H9 (cell line): ENCODE results near the gene PCDHGA9. TPM values are rescaled to one million over a fixed set of nuclear protein-coding genes. Genes with fewer than 3 reads are reported as not detected.

Experiments used
- DNase-seq: peaks from one replicate; pipeline ENCODE4 v3.0.0-alpha.2; 2017
- H2AFZ ChIP-seq: one replicate; pipeline ENCODE4 v1.6.1; 2013; ENCODE audit warnings: mild to moderate bottlenecking, low read length, control low read depth, moderate library complexity
- H2AK5ac ChIP-seq: 2 replicates; pipeline ENCODE4 v1.6.1; 2013; ENCODE audit warnings: low read length, control low read depth, mixed read lengths; ENCODE audit not compliant: insufficient read length
- H2BK120ac ChIP-seq: one replicate; pipeline ENCODE4 v1.6.1; 2013; ENCODE audit warnings: low read depth, mild to moderate bottlenecking, low read length, control low read depth, inconsistent platforms; ENCODE audit not compliant: poor library complexity, severe bottlenecking
- H2BK12ac ChIP-seq: 2 replicates; pipeline ENCODE4 v1.6.1; 2013; ENCODE audit warnings: low read length, control low read depth, mixed read lengths, low read depth; ENCODE audit not compliant: insufficient read length
- H2BK15ac ChIP-seq: 2 replicates; pipeline ENCODE4 v1.6.1; 2013; ENCODE audit warnings: low read depth, low read length, control low read depth
- H2BK20ac ChIP-seq: one replicate; pipeline ENCODE4 v1.6.1; 2013; ENCODE audit warnings: low read depth, mild to moderate bottlenecking, low read length, control low read depth, inconsistent platforms; ENCODE audit not compliant: poor library complexity, severe bottlenecking
- H2BK5ac ChIP-seq: 2 replicates; pipeline ENCODE4 v1.6.1; 2013; ENCODE audit warnings: low read length, control low read depth, mixed read lengths; ENCODE audit not compliant: insufficient read length
- H3K14ac ChIP-seq: 2 replicates; pipeline ENCODE4 v1.6.1; 2013; ENCODE audit warnings: low read length, control low read depth; ENCODE audit not compliant: insufficient read depth
- H3K18ac ChIP-seq: 2 replicates; pipeline ENCODE4 v1.6.1; 2013; ENCODE audit warnings: low read depth, mild to moderate bottlenecking, mixed read lengths, low read length, control low read depth; ENCODE audit not compliant: insufficient read length
- H3K23ac ChIP-seq: 2 replicates; pipeline ENCODE4 v1.6.1; 2013; ENCODE audit warnings: low read length, control low read depth, mixed read lengths, low read depth; ENCODE audit not compliant: insufficient read length
- H3K23me2 ChIP-seq: 2 replicates; pipeline ENCODE4 v1.6.1; 2013; ENCODE audit warnings: low read depth, mild to moderate bottlenecking, mixed read lengths, low read length, control low read depth; ENCODE audit not compliant: insufficient read length, poor library complexity, severe bottlenecking
- H3K27ac ChIP-seq: 2 replicates; pipeline ENCODE4 v1.5.1; 2013; ENCODE audit warnings: low read length, control low read depth, mixed read lengths, low read depth; ENCODE audit not compliant: insufficient read length
- H3K27me3 ChIP-seq: 2 replicates; pipeline ENCODE4 v1.6.1; 2013; ENCODE audit warnings: low read length, control low read depth, inconsistent platforms; ENCODE audit not compliant: insufficient read depth
- H3K4ac ChIP-seq: 2 replicates; pipeline ENCODE4 v1.6.1; 2013; ENCODE audit warnings: low read depth, mild to moderate bottlenecking, control low read depth, inconsistent platforms, low read length, moderate library complexity
- H3K4me1 ChIP-seq: 2 replicates; pipeline ENCODE4 v1.6.1; 2013; ENCODE audit warnings: low read length, control low read depth, inconsistent platforms; ENCODE audit not compliant: insufficient read depth
- H3K4me2 ChIP-seq: 2 replicates; pipeline ENCODE4 v1.6.1; 2013; ENCODE audit warnings: low read length, control low read depth, mixed read lengths; ENCODE audit not compliant: insufficient read length, insufficient read depth
- H3K56ac ChIP-seq: 2 replicates; pipeline ENCODE4 v1.6.1; 2013; ENCODE audit warnings: low read depth, mild to moderate bottlenecking, mixed read lengths, low read length, control low read depth; ENCODE audit not compliant: insufficient read length
- H3K79me1 ChIP-seq: 2 replicates; pipeline ENCODE4 v1.6.1; 2013; ENCODE audit warnings: low read depth, mild to moderate bottlenecking, moderate library complexity, low read length, control low read depth, inconsistent platforms; ENCODE audit not compliant: insufficient read depth, poor library complexity, severe bottlenecking
- H3K79me2 ChIP-seq: 2 replicates; pipeline ENCODE4 v1.6.1; 2013; ENCODE audit warnings: low read length, control low read depth, inconsistent platforms; ENCODE audit not compliant: insufficient read depth
- H3K9ac ChIP-seq: 2 replicates; pipeline ENCODE4 v1.6.1; 2013; ENCODE audit warnings: low read length, control low read depth, mixed read lengths; ENCODE audit not compliant: insufficient read length; ENCODE audit errors: extremely low read depth
- H3K9me3 ChIP-seq: one replicate; pipeline ENCODE4 v1.6.1; 2013; ENCODE audit warnings: low read depth, low read length, inconsistent platforms; ENCODE audit not compliant: control insufficient read depth
- H3T11ph ChIP-seq: one replicate; pipeline ENCODE4 v1.6.1; 2013; ENCODE audit warnings: mild to moderate bottlenecking, low read length, control low read depth, inconsistent platforms
- H4K20me1 ChIP-seq: one replicate; pipeline ENCODE4 v1.6.1; 2013; ENCODE audit not compliant: control insufficient read depth, insufficient read length, insufficient read depth
- H4K5ac ChIP-seq: 2 replicates; pipeline ENCODE4 v1.6.1; 2013; ENCODE audit warnings: low read depth, mild to moderate bottlenecking, mixed read lengths, low read length, control low read depth; ENCODE audit not compliant: insufficient read length
- H4K8ac ChIP-seq: replicated peaks from 2 replicates; pipeline ENCODE4 v1.6.1; 2013; ENCODE audit warnings: low read length, control low read depth, mixed read lengths, low read depth; ENCODE audit not compliant: insufficient read length
- H4K91ac ChIP-seq: 2 replicates; pipeline ENCODE4 v1.6.1; 2013; ENCODE audit warnings: low read depth, mild to moderate bottlenecking, moderate library complexity, mixed read lengths, low read length, control low read depth; ENCODE audit not compliant: insufficient read length
- H3K27ac Mint-ChIP-seq, 3 experiments: 2 replicates in 2 of 3; 3 replicates in 1 of 3; pipeline ENCODE4 v1.8.0; 2020 to 2021; ENCODE audit warnings: mixed read lengths in 3 of 3, mild to moderate bottlenecking in 1 of 3, moderate library complexity in 1 of 3
- H3K27me3 Mint-ChIP-seq: 2 replicates; pipeline ENCODE4 v1.8.0; 2021; ENCODE audit warnings: low read depth, mild to moderate bottlenecking, moderate library complexity, mixed read lengths
- H3K36me3 Mint-ChIP-seq, 3 experiments: 2 replicates in 2 of 3; 3 replicates in 1 of 3; pipeline ENCODE4 v1.8.0; 2020 to 2021; ENCODE audit warnings: low read depth in 3 of 3, mixed read lengths in 3 of 3; ENCODE audit not compliant: insufficient read depth in 1 of 3
- H3K4me1 Mint-ChIP-seq, 2 experiments: 2 replicates each; pipeline ENCODE4 v1.8.0; 2020; ENCODE audit warnings: mixed read lengths in 2 of 2
- H3K4me3 Mint-ChIP-seq, 2 experiments: 2 replicates in 1 of 2; 3 replicates in 1 of 2; pipeline ENCODE4 v1.8.0; 2020 to 2021; ENCODE audit warnings: mild to moderate bottlenecking in 2 of 2, mixed read lengths in 2 of 2, moderate library complexity in 1 of 2
- H3K9me3 Mint-ChIP-seq, 2 experiments: 2 replicates in 1 of 2; 3 replicates in 1 of 2; pipeline ENCODE4 v1.8.0; 2020; ENCODE audit warnings: mild to moderate bottlenecking in 2 of 2, mixed read lengths in 2 of 2, moderate library complexity in 1 of 2
- CTCF ChIP-seq: fragments of 200-600 bp; sonication (generic); conservative IDR thresholded peaks from 3 replicates; pipeline ENCODE4 v1.8.0; 2021; ENCODE audit warnings: antibody characterized with exemption, mild to moderate bottlenecking
- WGBS: extraction: QIAGEN DNeasy Blood & Tissue Kit; methylation state at CpG from one replicate; pipeline ENCODE4 v1.1.7; 2013; ENCODE audit warnings: missing lambda C conversion rate, low lambda C conversion rate, mixed read lengths; ENCODE audit not compliant: insufficient read length; ENCODE audit errors: extremely low coverage; 5-methylcytosine and 5-hydroxymethylcytosine counted together
- total RNA-seq: library from RNA; stranded (reverse); gene quantifications from 2 replicates; pipeline ENCODE4 v1.2.1, GENCODE V29; 2021

Gene PCDHGA9
- total RNA-seq, 1 experiment from 2014 or later = 1.3 TPM

GRCh38 chr5:141355641-141356040 is 46.9 kb upstream of the PCDHGA9 start:
- H2AFZ ChIP-seq = no peak overlapping the region
- WGBS = no CpG with 5 or more reads among the region's 24 CpGs
- Mint-ChIP-seq H3K4me1 (peaks cover 2 to 3% of the 10 kb centered on the region in 2 experiments; a peak in 2 of 4 replicates), H3K27me3 (peaks cover 3% of the 10 kb centered on the region), H3K9me3 (peaks cover 60 to 63% of the 10 kb centered on the region in 2 experiments), H3K4me3 (no peak overlapping the region), H3K36me3 (peaks cover 20 to 68% (median 50%) of the 10 kb centered on the region in 3 experiments), H3K27ac (no peak overlapping the region)
- no peak overlapping the region for H4K5ac ChIP-seq
- H3K4me1 ChIP-seq = no peaks in the 10 kb centered on the region
- no peaks in the 10 kb centered on the region for H4K20me1 ChIP-seq
- H2BK5ac ChIP-seq = no peak overlapping the region
- H3K18ac ChIP-seq = no peak overlapping the region
- H4K91ac ChIP-seq = no peak overlapping the region
- no peak overlapping the region for H3K4ac ChIP-seq
- no peak overlapping the region for H4K8ac ChIP-seq
- no peak overlapping the region for H3K27ac ChIP-seq
- no peaks in the 10 kb centered on the region for H3K27me3 ChIP-seq
- no peak overlapping the region for H3K56ac ChIP-seq
- H3K9ac ChIP-seq = no peak overlapping the region
- H2AK5ac ChIP-seq = no peak overlapping the region
- no peak overlapping the region for H3K4me2 ChIP-seq
- no peak for TF ChIP-seq CTCF
- DNase-seq = no peak
- H2BK120ac ChIP-seq = no peak overlapping the region
- H3K79me1 ChIP-seq = no peaks in the 10 kb centered on the region
- no peak overlapping the region for H3T11ph ChIP-seq
- H2BK15ac ChIP-seq = no peak overlapping the region
- H3K14ac ChIP-seq = no peak overlapping the region
- H3K9me3 ChIP-seq = peaks cover 32% of the 10 kb centered on the region
- H2BK12ac ChIP-seq = no peak overlapping the region
- no peak overlapping the region for H2BK20ac ChIP-seq
- H3K79me2 ChIP-seq = no peaks in the 10 kb centered on the region
- H3K23ac ChIP-seq = no peak overlapping the region
- no peaks in the 10 kb centered on the region for H3K23me2 ChIP-seq
